ENCODE data around the gene EEF1AKMT3.

The EEF1AKMT3 gene

DNA sequence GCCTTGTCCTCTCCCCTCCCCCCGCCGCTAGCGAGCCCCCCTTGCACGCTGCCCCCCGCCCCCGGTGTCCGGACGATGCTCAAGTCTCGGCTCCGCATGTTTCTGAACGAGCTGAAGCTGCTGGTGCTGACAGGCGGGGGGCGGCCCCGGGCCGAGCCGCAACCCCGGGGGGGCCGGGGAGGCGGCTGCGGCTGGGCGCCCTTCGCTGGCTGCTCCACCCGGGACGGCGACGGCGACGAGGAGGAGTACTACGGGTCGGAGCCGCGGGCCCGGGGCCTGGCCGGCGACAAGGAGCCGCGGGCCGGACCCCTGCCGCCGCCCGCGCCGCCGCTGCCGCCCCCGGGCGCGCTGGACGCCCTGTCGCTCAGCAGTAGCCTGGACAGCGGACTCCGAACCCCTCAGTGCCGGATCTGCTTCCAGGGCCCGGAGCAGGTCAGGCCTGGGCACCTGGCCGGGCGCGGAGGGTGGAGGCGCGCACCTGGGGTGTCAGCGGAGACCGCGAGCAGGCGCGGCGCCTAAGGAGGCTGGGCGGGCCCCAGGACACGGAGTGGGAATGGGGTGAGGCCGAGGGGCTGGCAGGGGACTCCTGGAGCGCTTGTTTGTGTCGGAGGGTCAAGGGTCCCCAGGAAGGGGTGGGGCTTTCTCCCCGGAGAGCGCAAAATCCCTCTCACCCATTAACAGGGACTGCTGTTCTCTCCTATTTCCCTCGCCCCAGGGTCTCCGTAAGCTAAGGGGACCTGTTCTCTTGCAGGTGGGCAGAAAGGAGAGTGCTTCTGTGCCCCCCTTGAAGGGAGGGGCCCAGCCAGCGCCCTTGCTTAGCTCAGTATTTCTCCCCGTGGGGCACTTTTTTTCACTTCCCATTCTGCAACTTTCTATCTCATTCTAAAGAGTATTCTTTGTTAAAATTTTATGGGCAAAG lies 16.7 kb upstream of the EEF1AKMT3 start:
- in situ Hi-C loops (cut with HindIII; ENCODE audit: low pct_ligation_motif_present, low sequenced_read_pairs): no loop called here
- Histone ChIP-seq H3K27me3 (replicated peaks) (no peaks in the 10 kb centered on the region), H3K36me3 (replicated peaks) (no peaks in the 10 kb centered on the region), H3K27ac (no peak overlapping the region), H3K4me3 (ENCODE audit: low read depth, low read length) (peak overlapping the region; percentile 49)
- DNase-seq: no peak
- TF ChIP-seq, protein P1, sequence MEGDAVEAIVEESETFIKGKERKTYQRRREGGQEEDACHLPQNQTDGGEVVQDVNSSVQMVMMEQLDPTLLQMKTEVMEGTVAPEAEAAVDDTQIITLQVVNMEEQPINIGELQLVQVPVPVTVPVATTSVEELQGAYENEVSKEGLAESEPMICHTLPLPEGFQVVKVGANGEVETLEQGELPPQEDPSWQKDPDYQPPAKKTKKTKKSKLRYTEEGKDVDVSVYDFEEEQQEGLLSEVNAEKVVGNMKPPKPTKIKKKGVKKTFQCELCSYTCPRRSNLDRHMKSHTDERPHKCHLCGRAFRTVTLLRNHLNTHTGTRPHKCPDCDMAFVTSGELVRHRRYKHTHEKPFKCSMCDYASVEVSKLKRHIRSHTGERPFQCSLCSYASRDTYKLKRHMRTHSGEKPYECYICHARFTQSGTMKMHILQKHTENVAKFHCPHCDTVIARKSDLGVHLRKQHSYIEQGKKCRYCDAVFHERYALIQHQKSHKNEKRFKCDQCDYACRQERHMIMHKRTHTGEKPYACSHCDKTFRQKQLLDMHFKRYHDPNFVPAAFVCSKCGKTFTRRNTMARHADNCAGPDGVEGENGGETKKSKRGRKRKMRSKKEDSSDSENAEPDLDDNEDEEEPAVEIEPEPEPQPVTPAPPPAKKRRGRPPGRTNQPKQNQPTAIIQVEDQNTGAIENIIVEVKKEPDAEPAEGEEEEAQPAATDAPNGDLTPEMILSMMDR (IDR thresholded peaks at IDR 0.05; ENCODE audit: low read depth, low read length, missing control alignments): no peak

DNA sequence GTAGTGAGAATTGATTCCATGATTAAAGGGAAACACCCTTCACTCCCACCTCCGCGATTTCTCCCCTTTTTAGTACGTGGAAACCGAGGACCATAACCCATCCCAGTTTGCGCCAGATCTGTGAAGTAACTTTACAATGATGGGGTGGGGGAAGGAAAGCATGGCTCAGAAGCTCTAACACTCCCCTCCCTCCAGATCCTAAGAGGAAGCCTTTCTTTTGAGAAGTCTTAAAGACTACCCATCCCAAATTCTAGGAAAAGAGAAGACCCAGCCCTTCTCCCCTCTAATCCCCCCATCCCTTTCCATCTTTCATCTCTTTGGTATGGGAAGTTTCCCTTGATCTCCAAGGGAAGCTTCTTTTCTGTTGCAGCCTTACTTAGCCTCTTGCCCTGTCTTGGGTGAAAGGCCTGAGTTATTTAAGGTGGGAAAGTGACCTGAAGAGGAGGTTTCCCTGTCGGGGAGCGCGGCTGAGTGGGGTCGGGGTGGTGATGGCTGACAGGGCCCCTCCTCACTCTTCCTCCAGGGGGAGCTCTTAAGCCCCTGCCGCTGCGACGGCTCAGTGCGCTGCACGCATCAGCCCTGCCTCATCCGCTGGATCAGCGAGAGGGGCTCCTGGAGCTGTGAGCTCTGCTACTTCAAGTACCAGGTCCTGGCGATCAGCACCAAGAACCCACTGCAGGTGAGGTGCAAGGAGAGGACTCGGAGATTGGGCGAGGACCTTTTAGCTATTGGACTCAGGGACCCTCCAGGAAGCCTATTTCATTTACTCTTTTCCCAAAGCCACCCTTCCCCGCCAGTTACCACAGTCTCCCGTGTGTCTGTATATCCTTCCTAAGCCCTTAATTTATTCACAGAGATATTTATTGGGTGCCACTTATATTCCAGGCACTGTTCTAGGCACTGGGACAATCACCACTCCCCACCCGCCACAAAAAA lies 15.7 kb upstream of the EEF1AKMT3 start:
- no peaks in the 10 kb centered on the region for H3K36me3 ChIP-seq (replicated peaks)
- no peak overlapping the region for H3K27ac ChIP-seq
- in situ Hi-C loops (cut with HindIII; ENCODE audit: low pct_ligation_motif_present, low sequenced_read_pairs): no loop called here
- H3K4me3 ChIP-seq (ENCODE audit: low read depth, low read length): no peak overlapping the region
- TF ChIP-seq, protein P1 (IDR thresholded peaks at IDR 0.05; ENCODE audit: low read depth, low read length, missing control alignments): peak; percentile 89
- DNase-seq: no peak
- H3K27me3 ChIP-seq (replicated peaks): no peaks in the 10 kb centered on the region

DNA sequence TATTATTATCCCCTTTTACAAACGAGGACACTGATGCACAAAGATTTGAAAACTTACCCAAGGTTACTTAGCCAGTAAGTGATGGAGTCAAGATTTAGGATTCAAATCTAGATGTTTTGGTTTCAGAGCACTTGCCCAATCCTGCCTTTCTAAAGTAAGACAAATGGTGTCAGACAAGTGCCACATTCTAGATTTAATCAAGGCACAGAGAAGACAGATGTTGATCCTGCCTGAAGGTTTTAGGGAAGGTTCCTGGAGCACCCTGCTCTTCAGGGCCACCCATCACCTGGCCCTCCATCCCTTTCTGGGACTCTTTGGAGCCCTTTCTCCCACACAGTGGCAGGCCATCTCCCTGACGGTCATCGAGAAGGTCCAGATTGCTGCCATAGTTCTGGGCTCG lies 14.6 kb upstream of the EEF1AKMT3 start:
- in situ Hi-C loops (cut with HindIII; ENCODE audit: low pct_ligation_motif_present, low sequenced_read_pairs): no loop called here
- DNase-seq: no peak
- TF ChIP-seq, protein P1 (IDR thresholded peaks at IDR 0.05; ENCODE audit: low read depth, low read length, missing control alignments): no peak
- Histone ChIP-seq H3K27ac (no peak overlapping the region), H3K36me3 (replicated peaks) (no peaks in the 10 kb centered on the region), H3K4me3 (ENCODE audit: low read depth, low read length) (no peak overlapping the region), H3K27me3 (replicated peaks) (no peaks in the 10 kb centered on the region)

DNA sequence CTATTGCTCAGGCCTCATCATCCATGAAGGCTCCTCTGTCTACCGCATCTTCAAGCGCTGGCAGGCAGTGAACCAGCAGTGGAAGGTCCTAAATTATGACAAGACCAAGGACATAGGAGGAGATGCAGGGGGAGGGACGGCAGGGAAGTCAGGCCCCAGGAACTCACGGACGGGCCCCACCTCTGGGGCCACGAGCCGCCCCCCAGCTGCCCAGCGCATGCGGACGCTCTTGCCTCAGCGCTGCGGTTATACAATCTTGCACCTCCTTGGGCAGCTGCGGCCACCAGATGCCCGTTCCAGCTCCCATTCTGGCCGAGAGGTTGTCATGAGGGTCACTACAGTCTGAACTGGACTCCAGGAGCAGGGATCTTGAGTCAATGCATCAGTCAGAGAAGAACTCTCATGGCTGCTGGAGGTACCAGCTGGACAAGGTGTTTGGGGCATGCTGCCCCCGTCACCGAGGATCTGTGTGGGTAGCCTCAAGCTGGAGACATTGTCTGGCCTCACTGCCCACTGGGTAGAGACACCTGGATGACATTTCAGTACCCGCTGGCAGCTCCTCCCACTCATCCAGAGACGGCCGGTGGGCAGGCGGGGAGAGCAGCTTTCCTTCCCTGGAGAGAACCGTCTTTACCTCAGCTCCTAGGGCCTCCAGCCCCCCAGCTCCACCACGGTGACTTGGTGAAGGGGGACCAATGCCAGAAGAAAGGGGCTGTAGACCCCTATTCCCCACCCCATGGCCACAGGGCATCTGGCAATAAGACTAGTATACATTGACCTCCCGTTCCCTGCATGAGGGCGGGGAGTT lies 13.7 kb upstream of the EEF1AKMT3 start:
- Histone ChIP-seq H3K27me3 (replicated peaks) (peaks cover 3% of the 10 kb centered on the region), H3K36me3 (replicated peaks) (no peaks in the 10 kb centered on the region), H3K4me3 (ENCODE audit: low read depth, low read length) (no peak overlapping the region), H3K27ac (no peak overlapping the region)
- TF ChIP-seq, protein P1 (IDR thresholded peaks at IDR 0.05; ENCODE audit: low read depth, low read length, missing control alignments): no peak
- in situ Hi-C loops (cut with HindIII; ENCODE audit: low pct_ligation_motif_present, low sequenced_read_pairs): no loop called here
- DNase-seq: no peak

DNA sequence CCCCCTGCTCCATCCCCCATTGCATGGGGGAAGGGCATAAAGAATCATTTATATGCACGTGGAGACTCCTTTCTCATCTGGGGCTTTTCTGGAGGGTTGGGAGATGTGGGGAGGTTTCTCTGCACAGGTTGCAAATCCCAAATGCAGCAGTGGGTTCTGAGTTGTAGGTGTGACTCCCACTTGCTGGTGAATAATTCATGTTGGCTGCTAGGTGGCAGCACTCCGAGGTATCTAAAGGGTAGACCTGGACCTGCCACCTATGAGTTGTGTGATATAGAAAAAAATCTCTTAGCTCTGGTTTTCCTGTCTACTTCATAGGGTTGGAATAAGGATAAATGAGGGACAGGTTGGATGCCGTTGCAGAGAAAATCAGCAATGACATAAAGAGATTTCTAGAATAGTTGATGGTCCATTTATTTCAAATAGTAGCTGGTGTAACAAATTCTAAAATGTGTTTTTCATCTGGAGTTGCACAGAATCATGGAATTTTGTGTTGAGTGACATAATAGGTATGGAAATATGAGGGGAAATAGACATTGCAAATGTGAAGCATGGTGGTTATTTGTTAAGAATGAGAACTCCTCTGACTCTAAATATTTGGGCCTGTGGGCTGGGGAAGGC lies 12.9 kb upstream of the EEF1AKMT3 start:
- H3K27ac ChIP-seq: no peak overlapping the region
- no peak overlapping the region for H3K4me3 ChIP-seq (ENCODE audit: low read depth, low read length)
- in situ Hi-C loops (cut with HindIII; ENCODE audit: low pct_ligation_motif_present, low sequenced_read_pairs): no loop called here
- TF ChIP-seq, protein P1 (IDR thresholded peaks at IDR 0.05; ENCODE audit: low read depth, low read length, missing control alignments): peak; percentile 70
- no peaks in the 10 kb centered on the region for H3K36me3 ChIP-seq (replicated peaks)
- DNase-seq: no peak
- peaks cover 8% of the 10 kb centered on the region for H3K27me3 ChIP-seq (replicated peaks)

Data from brain microvascular endothelial cell (primary cell).